GM19099 (cell line): ENCODE measurements around the gene ZNF512B.

Source experiments
- POLR2A ChIP-seq: IDR thresholded peaks from 3 replicates; pipeline ENCODE4 v1.6.1; 2011; ENCODE audit warnings: low read depth; ENCODE audit not compliant: insufficient read length; ENCODE audit errors: extremely low read depth

ZNF512B gene, protein sequence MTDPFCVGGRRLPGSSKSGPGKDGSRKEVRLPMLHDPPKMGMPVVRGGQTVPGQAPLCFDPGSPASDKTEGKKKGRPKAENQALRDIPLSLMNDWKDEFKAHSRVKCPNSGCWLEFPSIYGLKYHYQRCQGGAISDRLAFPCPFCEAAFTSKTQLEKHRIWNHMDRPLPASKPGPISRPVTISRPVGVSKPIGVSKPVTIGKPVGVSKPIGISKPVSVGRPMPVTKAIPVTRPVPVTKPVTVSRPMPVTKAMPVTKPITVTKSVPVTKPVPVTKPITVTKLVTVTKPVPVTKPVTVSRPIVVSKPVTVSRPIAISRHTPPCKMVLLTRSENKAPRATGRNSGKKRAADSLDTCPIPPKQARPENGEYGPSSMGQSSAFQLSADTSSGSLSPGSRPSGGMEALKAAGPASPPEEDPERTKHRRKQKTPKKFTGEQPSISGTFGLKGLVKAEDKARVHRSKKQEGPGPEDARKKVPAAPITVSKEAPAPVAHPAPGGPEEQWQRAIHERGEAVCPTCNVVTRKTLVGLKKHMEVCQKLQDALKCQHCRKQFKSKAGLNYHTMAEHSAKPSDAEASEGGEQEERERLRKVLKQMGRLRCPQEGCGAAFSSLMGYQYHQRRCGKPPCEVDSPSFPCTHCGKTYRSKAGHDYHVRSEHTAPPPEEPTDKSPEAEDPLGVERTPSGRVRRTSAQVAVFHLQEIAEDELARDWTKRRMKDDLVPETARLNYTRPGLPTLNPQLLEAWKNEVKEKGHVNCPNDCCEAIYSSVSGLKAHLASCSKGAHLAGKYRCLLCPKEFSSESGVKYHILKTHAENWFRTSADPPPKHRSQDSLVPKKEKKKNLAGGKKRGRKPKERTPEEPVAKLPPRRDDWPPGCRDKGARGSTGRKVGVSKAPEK

DNA sequence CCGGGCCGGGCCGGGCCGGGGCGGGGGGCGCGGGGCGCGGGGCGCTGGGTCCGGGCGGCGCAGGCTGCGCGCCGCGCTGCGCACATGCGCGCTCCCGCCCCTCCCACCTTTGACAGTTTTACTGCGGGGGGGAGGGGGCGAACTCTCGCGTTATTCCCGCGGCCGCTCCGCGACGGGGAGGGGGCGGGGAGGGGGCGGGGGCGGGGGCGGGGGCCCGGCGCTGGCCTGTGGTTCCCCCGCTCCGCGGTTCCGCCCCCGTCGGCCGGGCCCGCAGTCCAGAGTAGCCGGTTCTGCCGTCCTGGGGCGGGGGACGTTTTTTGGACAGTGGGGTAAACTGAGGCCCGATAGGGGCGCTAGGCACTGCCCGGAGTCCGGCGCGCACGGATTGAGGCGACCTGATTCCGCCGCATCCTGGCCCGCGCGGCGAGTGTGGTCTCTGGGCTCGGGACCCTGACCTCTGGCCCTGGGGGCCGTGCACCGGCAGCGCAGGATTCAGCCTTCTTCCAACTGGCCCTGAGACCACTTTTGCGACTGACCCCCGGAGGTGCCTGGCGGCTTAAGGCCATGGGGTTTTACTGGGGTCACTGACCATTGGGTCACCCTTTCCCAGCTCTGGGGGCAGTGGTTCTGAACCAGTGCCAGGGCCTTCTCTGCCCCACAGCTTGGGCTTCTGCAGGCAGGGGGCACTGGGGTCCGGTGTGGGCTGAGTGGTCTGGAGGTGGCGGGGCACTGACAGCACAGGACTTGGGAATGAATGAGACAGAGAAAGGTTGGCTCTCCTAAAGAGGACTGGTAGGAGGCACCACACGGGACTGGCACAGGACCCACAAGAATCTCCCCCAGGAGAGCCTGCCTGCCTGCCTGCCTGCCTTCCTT, at the start of gene ZNF512B:
Gene ZNF512B, minus strand, starts transcription at position 93 of the 876 bp plus-strand sequence. CDS start 1,980 bp downstream, outside the sequence.
- peak; percentile 48 for TF ChIP-seq POLR2A

DNA sequence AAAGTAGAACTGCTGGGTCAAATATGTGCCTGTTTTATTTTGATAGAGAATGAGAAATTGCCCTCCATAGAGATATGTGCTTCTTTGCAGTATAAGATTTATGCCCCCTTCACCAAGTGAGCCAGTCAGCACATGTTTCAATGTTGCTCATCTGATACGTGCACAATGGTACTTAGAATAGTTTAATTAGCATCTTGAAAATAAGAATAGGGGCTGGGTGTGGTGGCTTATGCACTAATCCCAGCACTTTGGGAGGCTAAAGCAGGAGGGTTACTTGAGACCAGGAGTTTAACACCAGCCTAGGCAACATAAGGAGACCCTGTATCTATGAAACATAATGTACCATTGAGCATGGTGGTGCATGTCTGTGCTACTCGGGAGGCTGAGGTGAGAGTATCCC, 45.9 kb upstream of the ZNF512B start:
- no peak for TF ChIP-seq POLR2A

DNA sequence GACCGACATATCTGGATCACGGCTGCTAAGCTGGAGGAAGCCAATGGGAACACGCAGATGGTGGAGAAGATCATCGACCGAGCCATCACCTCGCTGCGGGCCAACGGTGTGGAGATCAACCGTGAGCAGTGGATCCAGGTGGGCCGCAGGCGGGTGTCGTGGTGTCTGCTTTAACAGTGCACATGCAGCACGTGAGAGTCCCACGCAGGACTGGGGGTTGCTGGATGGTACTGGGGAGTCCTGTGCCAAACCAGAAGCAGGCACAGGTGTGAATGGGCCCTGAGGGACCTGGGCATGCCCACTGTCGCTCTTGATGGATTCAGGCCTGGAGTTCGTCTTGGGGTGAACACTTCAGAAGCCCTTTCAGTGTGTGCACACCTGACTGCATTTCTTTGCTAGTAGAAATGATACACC, 41.6 kb upstream of the ZNF512B start:
- no peak for TF ChIP-seq POLR2A

DNA sequence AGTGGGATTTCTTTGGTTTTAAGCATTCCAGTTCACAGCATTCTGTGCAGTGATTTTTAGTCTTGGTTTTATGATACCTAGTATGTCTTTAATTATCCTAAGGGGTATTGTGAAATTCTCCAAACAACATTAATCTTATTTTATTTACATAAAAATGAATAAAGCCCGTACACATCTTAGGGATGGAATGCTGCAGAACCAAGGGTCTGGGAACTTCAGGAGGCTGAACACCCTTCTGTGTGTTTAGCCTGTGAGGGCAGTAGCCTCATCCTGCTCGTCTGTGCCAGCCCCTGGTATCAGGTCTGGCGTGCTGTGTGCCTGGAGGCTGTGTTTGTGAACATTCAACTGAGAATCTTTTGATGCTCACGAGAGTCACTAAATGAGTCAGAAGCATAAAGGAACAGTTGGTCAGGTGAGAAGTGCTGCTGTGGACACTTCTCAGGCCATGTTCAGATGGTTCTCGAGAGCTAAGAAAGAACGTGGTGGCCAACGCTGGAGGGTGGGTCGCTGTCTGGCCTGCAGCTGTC, 41.0 kb upstream of the ZNF512B start:
- TF ChIP-seq POLR2A = no peak

DNA sequence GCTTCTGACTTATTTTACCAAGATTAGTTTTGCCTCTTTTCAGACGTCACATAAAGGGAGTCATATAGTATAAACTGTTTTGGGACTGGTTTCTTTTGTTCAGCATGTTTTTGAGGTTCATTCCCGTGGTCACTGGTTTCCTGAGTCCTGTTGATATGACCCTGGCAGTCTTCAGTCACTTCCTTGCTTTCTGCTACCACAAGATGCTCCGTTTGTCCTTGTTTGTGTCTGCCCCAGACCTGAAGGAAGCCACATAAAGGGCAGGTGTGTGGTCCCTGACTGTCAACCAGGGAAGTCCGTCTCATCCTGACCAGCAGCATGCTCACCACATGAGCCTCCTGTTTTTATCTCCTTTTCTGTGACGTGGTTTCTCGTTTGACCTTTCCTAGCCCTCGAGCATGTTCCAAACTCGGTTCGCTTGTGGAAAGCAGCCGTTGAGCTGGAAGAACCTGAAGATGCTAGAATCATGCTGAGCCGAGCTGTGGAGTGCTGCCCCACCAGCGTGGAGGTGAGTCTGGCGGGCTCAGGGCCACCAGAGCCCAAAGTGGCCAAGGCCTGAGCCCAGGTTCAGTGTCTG, 40.2 kb upstream of the ZNF512B start:
- no peak for TF ChIP-seq POLR2A

DNA sequence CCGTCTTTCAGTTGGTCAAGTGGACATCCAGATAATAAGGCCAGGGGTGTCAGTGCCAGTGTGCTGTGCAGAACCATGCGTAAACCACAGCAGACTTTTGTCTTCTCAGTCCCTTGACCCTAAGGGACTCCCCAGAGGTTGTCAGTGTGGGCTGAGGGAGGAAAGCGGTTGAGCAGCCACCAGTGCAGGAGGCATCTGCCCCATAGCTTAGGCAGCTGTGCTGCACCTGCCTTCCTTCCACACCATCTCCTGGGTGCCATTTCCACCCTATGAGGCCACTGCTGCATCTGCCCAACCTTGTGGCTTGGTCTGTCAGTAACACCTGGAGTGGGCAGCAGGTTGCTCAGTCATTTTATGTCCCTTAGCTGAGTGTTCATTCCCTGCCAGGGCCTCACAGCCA, 37.2 kb upstream of the ZNF512B start:
- TF ChIP-seq POLR2A = no peak

DNA sequence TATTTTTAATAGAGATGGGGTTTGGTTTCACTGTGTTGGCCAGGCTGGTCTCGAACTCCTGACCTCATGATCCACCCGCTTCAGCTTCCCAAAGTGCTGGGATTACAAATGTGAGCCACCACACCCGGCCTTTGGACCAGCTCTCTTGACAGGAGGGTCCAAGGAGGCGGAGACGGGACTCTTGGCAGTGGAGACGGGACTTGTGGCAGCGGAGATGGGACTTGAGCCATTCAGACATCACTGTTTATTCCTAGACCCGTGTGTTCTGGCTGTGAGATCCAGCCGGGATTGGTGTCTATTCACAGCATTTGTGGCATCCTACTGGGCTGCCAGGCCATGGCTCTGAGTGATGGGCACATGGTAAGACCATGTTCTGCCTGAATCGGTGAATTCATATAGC, 36.8 kb upstream of the ZNF512B start:
- no peak for TF ChIP-seq POLR2A

DNA sequence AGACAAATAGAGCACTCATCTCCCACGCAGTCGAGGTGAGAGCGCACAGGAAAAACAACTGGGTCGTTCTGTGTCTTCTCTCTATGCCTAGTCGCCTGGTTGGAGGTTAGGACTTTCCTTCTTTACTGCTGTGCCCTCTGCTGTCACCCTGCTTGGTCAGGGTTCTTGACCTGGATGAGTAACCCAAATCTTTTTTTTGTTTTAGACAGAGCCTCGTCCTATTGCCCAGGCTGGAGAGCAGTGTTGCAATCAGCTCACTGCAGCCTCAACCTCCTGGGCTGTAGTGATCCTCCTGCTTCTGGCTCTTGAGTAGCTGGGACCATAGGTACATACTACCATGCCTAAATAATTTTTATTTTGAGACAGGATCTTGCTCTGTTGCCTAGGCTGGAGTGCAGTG, 35.7 kb upstream of the ZNF512B start:
- no peak for TF ChIP-seq POLR2A

DNA sequence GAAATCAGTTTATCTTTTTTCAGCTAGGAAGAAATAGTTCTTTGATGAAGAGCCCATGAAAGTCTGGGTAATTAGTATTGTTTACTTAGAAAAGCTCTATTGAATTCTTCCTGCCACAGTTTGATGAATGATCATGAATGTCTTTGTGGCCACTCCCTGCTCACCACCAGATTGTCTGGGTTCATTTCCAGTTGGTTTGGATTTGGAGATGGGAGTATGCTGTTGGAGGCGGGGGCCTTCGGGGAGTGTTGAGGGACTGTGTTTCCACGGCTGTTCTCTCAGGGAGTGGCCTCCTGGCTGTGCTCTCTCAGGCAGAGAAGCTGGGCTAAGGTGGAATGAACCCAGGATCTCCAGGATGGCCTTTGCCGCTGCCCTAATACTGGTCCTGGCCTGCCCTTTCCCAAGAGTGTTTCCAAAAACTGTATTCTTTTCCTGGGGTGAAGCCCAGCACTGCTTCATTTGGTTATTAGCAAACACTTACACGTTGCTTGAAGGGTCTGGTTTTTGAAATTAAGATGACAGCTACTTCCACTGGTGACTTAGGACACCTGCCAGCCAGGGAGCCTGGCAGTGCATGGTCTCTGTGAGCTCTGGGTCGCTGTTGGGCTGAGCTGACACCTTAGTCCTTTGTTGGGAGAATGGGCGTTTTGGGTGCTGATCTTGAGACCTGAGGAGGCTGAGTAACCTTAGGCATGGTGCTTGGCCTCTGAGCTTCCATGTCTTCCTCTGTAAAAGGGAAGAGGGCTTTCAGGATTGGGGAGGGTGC, 34.4 kb upstream of the ZNF512B start:
- TF ChIP-seq POLR2A = no peak

DNA sequence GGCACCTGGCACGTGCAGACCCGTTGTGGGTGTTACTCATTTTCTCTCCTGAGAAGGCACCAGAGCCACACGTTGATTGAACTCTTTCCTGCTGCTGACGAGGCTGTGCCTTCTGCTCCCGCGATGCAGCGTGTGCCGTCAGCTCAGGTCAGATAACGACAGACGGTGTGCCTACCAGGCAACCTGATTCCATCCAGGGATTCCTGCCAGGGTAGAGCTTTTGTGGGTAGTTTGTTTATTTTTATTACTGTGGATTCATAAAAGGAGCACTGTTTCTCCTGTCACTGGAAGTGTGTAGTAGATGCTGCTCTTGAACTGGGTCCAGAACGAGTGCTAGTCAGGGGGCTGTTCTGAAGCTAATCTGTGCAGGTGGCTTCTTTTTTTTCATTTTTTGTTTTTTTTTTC, 31.9 kb upstream of the ZNF512B start:
- no peak for TF ChIP-seq POLR2A

DNA sequence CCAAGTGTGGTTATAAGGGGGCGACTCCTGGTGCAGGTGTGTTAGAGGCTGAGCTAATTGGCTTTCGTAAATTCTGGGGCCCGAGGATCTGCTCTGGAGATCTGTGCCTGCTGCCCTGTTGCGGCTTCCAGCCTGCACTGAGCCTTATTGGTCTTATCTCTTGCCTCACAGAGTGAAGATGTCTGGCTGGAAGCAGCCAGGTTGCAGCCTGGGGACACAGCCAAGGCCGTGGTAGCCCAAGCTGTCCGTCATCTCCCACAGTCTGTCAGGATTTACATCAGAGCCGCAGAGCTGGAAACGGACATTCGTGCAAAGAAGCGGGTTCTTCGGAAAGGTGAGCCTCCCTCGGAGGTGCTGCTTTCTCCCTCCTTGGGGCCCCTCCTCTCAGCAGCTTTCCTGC, 31.2 kb upstream of the ZNF512B start:
- TF ChIP-seq POLR2A = no peak

DNA sequence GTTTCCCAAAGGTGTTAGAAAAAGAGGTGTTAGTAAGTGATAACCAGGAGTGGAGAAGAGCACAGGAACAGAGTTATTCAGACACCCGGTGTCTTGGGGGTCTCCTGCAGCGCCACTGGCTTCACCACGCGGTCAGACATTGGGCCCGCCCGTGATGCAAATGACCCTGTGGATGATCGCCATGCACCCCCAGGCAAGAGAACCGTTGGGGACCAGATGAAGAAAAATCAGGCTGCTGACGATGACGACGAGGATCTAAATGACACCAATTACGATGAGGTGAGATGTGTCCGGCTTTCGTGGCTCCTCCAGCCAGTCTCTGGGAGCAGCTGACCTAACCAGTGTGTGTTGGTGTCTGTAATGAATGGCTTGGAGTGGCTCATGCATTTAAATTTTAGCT, 13.2 kb upstream of the ZNF512B start:
- TF ChIP-seq POLR2A = no peak

DNA sequence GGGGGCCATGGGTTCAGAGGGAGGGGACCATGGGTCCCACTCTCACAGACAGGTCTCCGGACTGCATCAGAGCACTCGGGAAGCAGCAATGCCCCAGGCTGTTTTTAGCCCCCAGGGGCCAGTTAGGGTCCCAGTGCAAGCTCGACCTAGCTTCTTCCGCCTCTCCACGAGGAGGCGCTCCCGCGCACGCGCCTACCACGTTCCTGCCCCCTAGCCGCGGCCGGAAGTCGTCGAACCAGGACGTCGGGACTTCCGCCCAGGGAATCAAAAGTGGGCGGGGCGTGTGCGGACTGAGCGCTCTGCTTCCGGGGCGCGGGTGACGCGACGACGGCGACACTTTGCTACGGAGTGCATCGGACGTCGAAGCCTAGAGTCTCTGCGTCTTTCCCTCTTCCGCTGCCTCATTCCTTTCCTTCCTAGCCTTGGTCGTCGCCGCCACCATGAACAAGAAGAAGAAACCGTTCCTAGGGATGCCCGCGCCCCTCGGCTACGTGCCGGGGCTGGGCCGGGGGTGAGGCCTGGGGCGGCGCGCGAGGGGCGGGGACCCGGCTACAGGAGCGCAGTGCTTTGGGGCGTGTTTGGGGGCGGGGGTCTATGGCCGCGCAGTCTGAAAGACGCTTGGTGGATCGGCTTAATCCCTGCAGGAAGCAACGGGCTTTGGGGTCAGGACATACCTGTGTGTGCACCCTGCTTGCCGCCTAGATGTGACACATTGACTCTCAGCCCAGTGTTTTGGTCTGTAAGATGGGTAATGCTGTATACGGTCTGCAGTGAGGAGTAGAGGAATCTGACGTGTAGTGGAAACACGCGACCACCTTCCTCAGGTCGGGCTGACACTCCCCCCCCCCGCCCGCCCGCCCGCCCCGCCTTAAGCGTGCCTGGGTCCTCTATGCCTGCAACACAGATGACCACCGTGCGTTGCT, 11.3 kb upstream of the ZNF512B start, which contains the start of gene PRPF6:
Gene PRPF6, plus strand, starts transcription at position 327 of the 923 bp plus-strand sequence. Its CDS starts 114 bp downstream, at position 441.
- peak; percentile 81 for TF ChIP-seq POLR2A

DNA sequence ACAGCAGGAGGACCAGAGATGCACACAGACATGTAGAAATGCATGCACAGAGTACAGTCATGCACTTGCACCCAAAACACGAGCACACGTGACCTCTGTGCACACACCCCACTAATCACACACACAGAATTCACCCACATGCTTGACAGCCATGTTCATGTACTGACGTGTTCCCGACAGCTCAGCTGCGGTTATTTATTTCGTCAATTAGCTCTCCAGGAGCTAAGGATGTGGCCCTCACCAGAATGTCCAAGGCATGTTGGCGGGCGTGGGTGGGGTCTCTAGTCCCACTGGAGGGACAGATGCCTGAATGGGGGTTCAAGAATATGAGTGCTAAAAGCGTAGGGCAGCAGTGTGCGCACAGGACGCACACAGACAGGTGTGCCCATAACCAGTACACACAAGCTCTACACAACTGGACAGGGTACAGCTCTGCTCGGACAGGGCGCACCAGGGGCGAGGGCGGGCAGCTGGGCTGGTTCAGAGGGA, 10.6 kb upstream of the ZNF512B start:
- TF ChIP-seq POLR2A = no peak
